Hepatocyte (in vitro differentiated cells): Measurements from ENCODE around the gene ZMYND8. TPM values are rescaled to one million over a fixed set of nuclear protein-coding genes. Genes with fewer than 3 reads are reported as not detected.

ENCODE experiments used
- DNase-seq: peaks from one replicate; pipeline ENCODE4 v3.0.0-alpha.2; 2016; ENCODE audit warnings: low spot score
- H2AFZ ChIP-seq: fragments of 200-600 bp; sonication (generic); 2 replicates; pipeline ENCODE4 v1.6.0; 2016; ENCODE audit warnings: antibody characterized with exemption, mild to moderate bottlenecking
- H3K27ac ChIP-seq: fragments of 200-600 bp; sonication (generic); 2 replicates; pipeline ENCODE4 v1.5.1; 2016; ENCODE audit warnings: mild to moderate bottlenecking
- H3K27me3 ChIP-seq: fragments of 200-600 bp; sonication (generic); 2 replicates; pipeline ENCODE4 v1.6.1; 2016
- H3K36me3 ChIP-seq: fragments of 200-600 bp; sonication (generic); replicated peaks from 2 replicates; pipeline ENCODE4 v1.5.1; 2016; ENCODE audit warnings: low read depth; ENCODE audit not compliant: insufficient read depth
- H3K4me1 ChIP-seq: fragments of 200-600 bp; sonication (generic); 2 replicates; pipeline ENCODE4 v1.5.1; 2016; ENCODE audit warnings: mild to moderate bottlenecking, moderate library complexity; ENCODE audit not compliant: insufficient read depth
- H3K4me2 ChIP-seq: fragments of 200-600 bp; sonication (generic); 2 replicates; pipeline ENCODE4 v1.6.0; 2016
- H3K4me3 ChIP-seq: fragments of 200-600 bp; sonication (generic); 2 replicates; pipeline ENCODE4 v1.5.1; 2016; ENCODE audit warnings: mild to moderate bottlenecking
- H3K79me2 ChIP-seq: fragments of 200-600 bp; sonication (generic); 2 replicates; pipeline ENCODE4 v1.6.0; 2017; ENCODE audit warnings: mild to moderate bottlenecking
- H3K9me2 ChIP-seq: fragments of 200-600 bp; sonication (generic); replicated peaks from 2 replicates; pipeline ENCODE4 v1.6.0; 2017; ENCODE audit warnings: mild to moderate bottlenecking; ENCODE audit not compliant: insufficient read depth
- H3K9me3 ChIP-seq: fragments of 200-600 bp; sonication (generic); 2 replicates; pipeline ENCODE4 v1.5.1; 2016; ENCODE audit warnings: low read depth, mild to moderate bottlenecking
- H4K20me1 ChIP-seq: fragments of 200-600 bp; sonication (generic); 2 replicates; pipeline ENCODE4 v1.6.0; 2016; ENCODE audit warnings: mild to moderate bottlenecking; ENCODE audit not compliant: insufficient read depth, poor library complexity, severe bottlenecking
- CTCF ChIP-seq: fragments of 200-600 bp; sonication (generic); IDR thresholded peaks from 2 replicates; pipeline ENCODE4 v1.5.1; 2016; ENCODE audit warnings: antibody characterized with exemption, mild to moderate bottlenecking; ENCODE audit not compliant: poor library complexity
- EZH2 ChIP-seq: fragments of 200-600 bp; sonication (generic); IDR thresholded peaks from 2 replicates; pipeline ENCODE4 v1.6.1; 2016; ENCODE audit warnings: antibody characterized with exemption, mild to moderate bottlenecking, borderline replicate concordance
- EZH2phosphoT487 ChIP-seq: fragments of 200-600 bp; sonication (generic); IDR thresholded peaks from one replicate; pipeline ENCODE4 v1.6.1; 2018; ENCODE audit warnings: antibody characterized with exemption, mild to moderate bottlenecking, low read depth, moderate library complexity; ENCODE audit not compliant: unreplicated experiment, severe bottlenecking
- WGBS: methylation state at CpG from one replicate; pipeline ENCODE4 v1.1.6; 2016; ENCODE audit warnings: low lambda C conversion rate; ENCODE audit errors: missing lambda C conversion rate; 5-methylcytosine and 5-hydroxymethylcytosine counted together
- polyA plus RNA-seq: library from polyadenylated mRNA; unstranded; fragments of >200 nt; fragmentation: Nextera tagmentation; extraction: Ambion mirVana; gene quantifications from 2 replicates; pipeline ENCODE4 v1.2.1, GENCODE V29; 2016
- total RNA-seq: library from RNA; depleted of rRNA; stranded (reverse); fragments of >200 nt; gene quantifications from 2 replicates; pipeline ENCODE4 v1.2.3, GENCODE V29; 2014

The ZMYND8 gene
- total and polyA plus RNA-seq, 2 experiments from 2014 or later: 30.3 to 34.3 TPM

- no peaks in the 10 kb centered on the region for H4K20me1 ChIP-seq
- no peaks in the 10 kb centered on the region for H3K27me3 ChIP-seq
- no peak for TF ChIP-seq CTCF
- TF ChIP-seq EZH2: no peak
- peaks cover 14% of the 10 kb centered on the region for H3K4me1 ChIP-seq
- H3K9me2 ChIP-seq: no peaks in the 10 kb centered on the region
- no peak for DNase-seq
- H3K9me3 ChIP-seq: no peaks in the 10 kb centered on the region
- WGBS: 87% methylated on average over 8 of the region's 8 CpGs
- no peak overlapping the region for H3K4me2 ChIP-seq
- no peak overlapping the region for H2AFZ ChIP-seq
- peaks cover 6% of the 10 kb centered on the region for H3K36me3 ChIP-seq
- H3K4me3 ChIP-seq: no peak overlapping the region
- H3K27ac ChIP-seq: no peak overlapping the region
- H3K79me2 ChIP-seq: peaks cover 37% of the 10 kb centered on the region
Measured at GRCh38 chr20:47276851-47277534, 79.5 kb downstream of the ZMYND8 start.

GRCh38 chr20:47276251-47276650 lies 80.2 kb downstream of the ZMYND8 start:
- TF ChIP-seq CTCF: no peak
- no peak for TF ChIP-seq EZH2phosphoT487
- WGBS: 98% methylated on average over 20 of the region's 20 CpGs
- Histone ChIP-seq H3K9me2 (no peaks in the 10 kb centered on the region), H3K27ac (no peak overlapping the region), H3K4me2 (no peak overlapping the region), H3K4me3 (no peak overlapping the region), H3K79me2 (peaks cover 42% of the 10 kb centered on the region), H2AFZ (no peak overlapping the region), H3K27me3 (no peaks in the 10 kb centered on the region), H3K9me3 (no peaks in the 10 kb centered on the region), H4K20me1 (no peaks in the 10 kb centered on the region), H3K36me3 (peaks cover 5% of the 10 kb centered on the region), H3K4me1 (peaks cover 14% of the 10 kb centered on the region)
- DNase-seq: no peak

GRCh38 chr20:47275548-47275947 lies 81.0 kb downstream of the ZMYND8 start:
- Histone ChIP-seq H3K4me3 (no peak overlapping the region), H3K4me1 (peaks cover 14% of the 10 kb centered on the region), H3K9me2 (no peaks in the 10 kb centered on the region), H3K9me3 (no peaks in the 10 kb centered on the region), H3K79me2 (peaks cover 46% of the 10 kb centered on the region), H3K27ac (peak overlapping the region; percentile 80), H3K27me3 (no peaks in the 10 kb centered on the region), H4K20me1 (no peaks in the 10 kb centered on the region), H3K4me2 (no peak overlapping the region), H2AFZ (no peak overlapping the region), H3K36me3 (no peaks in the 10 kb centered on the region)
- WGBS: 95% methylated on average over 6 of the region's 6 CpGs
- TF ChIP-seq EZH2: no peak
- DNase-seq: no peak

DNA sequence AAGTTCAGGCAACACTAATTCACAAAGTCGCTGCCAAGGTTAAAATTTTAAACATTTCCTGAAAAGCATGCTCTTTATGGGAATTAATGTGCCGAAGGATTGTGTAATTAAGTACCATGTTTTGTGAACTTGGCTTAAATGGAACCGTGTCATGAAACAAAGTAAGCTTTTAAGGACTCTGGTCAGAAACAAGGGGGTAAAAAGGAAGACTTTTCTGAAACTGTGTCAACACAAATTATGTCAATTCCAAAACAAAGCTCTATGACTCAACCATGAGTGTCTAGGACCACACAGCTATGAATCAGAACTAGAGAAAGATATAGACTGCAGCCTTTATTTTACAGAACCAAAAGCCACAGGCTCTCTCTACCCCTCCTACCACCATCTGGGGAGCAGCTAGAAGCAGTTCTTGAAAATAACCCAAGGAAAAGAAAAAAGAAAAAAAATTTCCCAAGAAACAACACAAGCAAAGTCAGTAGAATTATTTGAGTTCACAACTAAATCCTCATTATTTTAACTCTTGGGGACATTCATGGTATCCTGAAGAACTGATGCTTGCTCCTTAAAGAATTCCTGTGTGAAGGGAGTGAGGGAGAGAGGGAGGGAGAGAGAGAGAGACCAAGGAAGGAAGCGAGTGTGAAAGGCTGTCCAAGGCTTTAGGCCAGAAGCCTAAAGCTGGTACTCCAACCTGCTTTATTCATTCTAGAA lies 81.9 kb downstream of the ZMYND8 start:
- WGBS: 61% methylated on average over 4 of the region's 4 CpGs
- Histone ChIP-seq H3K27ac (peak overlapping the region; percentile 80), H3K9me3 (no peaks in the 10 kb centered on the region), H3K27me3 (no peaks in the 10 kb centered on the region), H2AFZ (no peak overlapping the region), H3K4me1 (peaks cover 14% of the 10 kb centered on the region), H3K79me2 (peaks cover 55% of the 10 kb centered on the region), H3K4me3 (no peak overlapping the region), H3K9me2 (no peaks in the 10 kb centered on the region), H4K20me1 (no peaks in the 10 kb centered on the region), H3K4me2 (peak overlapping the region; percentile 4), H3K36me3 (no peaks in the 10 kb centered on the region)
- no peak for TF ChIP-seq EZH2
- peak; percentile 58 for DNase-seq
